Natural killer cell (primary cell): ENCODE measurements around the gene ALDH1L1. TPM values are rescaled to one million over a fixed set of nuclear protein-coding genes. Genes with fewer than 3 reads are reported as not detected.

Experiments used
- ATAC-seq, 3 donors: fragments of 150-1000 bp in 2 of 3; fragments of 200-7000 bp in 1 of 3; cut with Tn5 transposase; 1 replicate in 1 of 3; 2 replicates in 2 of 3; pipeline ENCODE4 v1.10.0; 2021; ENCODE audit warnings: mild to moderate bottlenecking in 2 of 3, moderate library complexity in 2 of 3
- DNase-seq, 2 donors: peaks; one replicate each; pipeline versions ENCODE4 v3.0.0 to v3.0.0-alpha.2; 2013 to 2021; ENCODE audit warnings: mixed read lengths in 1 of 2
- H3K27ac ChIP-seq: one replicate; pipeline ENCODE4 v1.5.1; 2013; ENCODE audit warnings: mild to moderate bottlenecking, low read length
- H3K27me3 ChIP-seq: one replicate; pipeline ENCODE4 v1.6.1; 2013; ENCODE audit warnings: low read length; ENCODE audit not compliant: control insufficient read depth, insufficient read depth
- H3K36me3 ChIP-seq: one replicate; pipeline ENCODE4 v1.6.1; 2013; ENCODE audit warnings: low read length; ENCODE audit not compliant: control insufficient read depth, insufficient read depth
- H3K4me1 ChIP-seq: one replicate; pipeline ENCODE4 v1.6.1; 2013; ENCODE audit warnings: low read length; ENCODE audit not compliant: control insufficient read depth, insufficient read depth
- H3K4me3 ChIP-seq: one replicate; pipeline ENCODE4 v1.5.1; 2013; ENCODE audit warnings: low read length
- H3K9me3 ChIP-seq: one replicate; pipeline ENCODE4 v1.6.1; 2013; ENCODE audit warnings: low read length; ENCODE audit not compliant: control insufficient read depth, insufficient read depth
- H3K27ac Mint-ChIP-seq, 2 donors: one replicate each; pipeline ENCODE4 v1.8.0; 2022; ENCODE audit warnings: mild to moderate bottlenecking in 2 of 2, mixed read lengths in 2 of 2, moderate library complexity in 1 of 2
- H3K27me3 Mint-ChIP-seq, 2 donors: one replicate each; pipeline ENCODE4 v1.8.0; 2022; ENCODE audit warnings: low read depth in 2 of 2, mixed read lengths in 2 of 2
- H3K36me3 Mint-ChIP-seq: one replicate; pipeline ENCODE4 v1.8.0; 2022; ENCODE audit warnings: mixed read lengths
- H3K4me1 Mint-ChIP-seq, 2 donors: one replicate each; pipeline ENCODE4 v1.8.0; 2022; ENCODE audit warnings: mixed read lengths in 2 of 2
- H3K4me3 Mint-ChIP-seq: one replicate; pipeline ENCODE4 v1.8.0; 2022; ENCODE audit warnings: mild to moderate bottlenecking, moderate library complexity, mixed read lengths
- H3K9me3 Mint-ChIP-seq, 2 donors: one replicate each; pipeline ENCODE4 v1.8.0; 2022; ENCODE audit warnings: mixed read lengths in 2 of 2
- WGBS: methylation state at CpG from one replicate; pipeline ENCODE4 v1.1.7; 2013; ENCODE audit warnings: missing lambda C conversion rate; ENCODE audit not compliant: insufficient coverage; 5-methylcytosine and 5-hydroxymethylcytosine counted together
- intact Hi-C: fragments of 100-400 bp; cut with micrococcal nuclease; formaldehyde crosslinking; loops from one replicate; pipeline ENCODE4 v1.14.2; 2022
- total RNA-seq, 4 donors: library from RNA; stranded (reverse); fragments of 120-200 nt in 1 of 4; gene quantifications; one replicate each; pipeline versions ENCODE4 v1.2.3 to v1.2.4, GENCODE V29; 2013 to 2022
- TF ChIP-seq, protein P1 (sequence below): fragments of 200-600 bp; IDR thresholded peaks from one replicate; pipeline ENCODE4 v1.8.0; 2022; ENCODE audit warnings: antibody characterized with exemption

The ALDH1L1 gene
- total RNA-seq, 3 donors from 2014 or later (not counting 1 experiment from before 2014, with no cell fraction given): not detected

DNA sequence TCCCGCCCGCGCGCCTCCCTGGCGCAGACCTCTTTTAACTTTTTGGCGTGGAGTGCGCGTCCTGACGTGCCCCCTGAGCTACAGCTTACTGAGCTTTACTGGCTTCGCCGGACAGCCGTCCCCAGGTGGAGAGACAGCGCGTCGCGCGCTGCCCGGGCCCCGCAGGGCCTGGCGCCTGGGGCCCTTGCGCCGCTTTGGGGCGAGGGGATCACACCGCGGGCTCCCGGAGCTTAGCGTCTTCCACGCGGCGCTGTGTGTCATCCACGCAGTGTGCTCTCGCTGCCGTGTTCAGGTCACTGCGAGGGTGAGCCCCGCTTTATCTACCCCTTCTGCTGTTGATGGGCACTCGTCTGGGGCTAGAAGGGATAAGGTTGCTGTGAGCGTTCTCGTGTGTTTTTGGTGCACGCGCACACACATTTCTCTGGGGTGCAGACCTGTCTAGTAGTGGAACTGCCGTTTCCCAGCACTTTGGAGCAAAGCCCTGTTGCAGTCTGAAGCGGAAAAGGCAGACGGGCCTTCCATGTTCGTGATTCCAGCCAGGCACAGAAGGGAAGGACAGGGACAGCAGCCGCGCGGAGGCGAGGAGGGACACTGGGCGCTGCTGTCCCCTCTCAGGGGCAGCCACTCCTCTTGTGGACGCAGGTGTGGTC lies 33.1 kb upstream of the ALDH1L1 start:
- no peak for DNase-seq
- H3K4me1 Mint-ChIP-seq: peaks cover 0 to 5% of the 10 kb centered on the region in 2 donors
- peaks cover 40 to 70% of the 10 kb centered on the region in 2 donors for H3K27me3 Mint-ChIP-seq
- peaks cover 11% of the 10 kb centered on the region for H3K27me3 ChIP-seq
- no peaks in the 10 kb centered on the region for H3K9me3 Mint-ChIP-seq
- ATAC-seq: no peak
- H3K27ac Mint-ChIP-seq: no peak overlapping the region
- H3K36me3 Mint-ChIP-seq: no peaks in the 10 kb centered on the region
- no peaks in the 10 kb centered on the region for H3K36me3 ChIP-seq
- intact Hi-C loops: no loop called here
- peaks cover 3% of the 10 kb centered on the region for H3K4me1 ChIP-seq
- 14% methylated on average over 50 of the region's 50 CpGs for WGBS
- TF ChIP-seq, protein P1, sequence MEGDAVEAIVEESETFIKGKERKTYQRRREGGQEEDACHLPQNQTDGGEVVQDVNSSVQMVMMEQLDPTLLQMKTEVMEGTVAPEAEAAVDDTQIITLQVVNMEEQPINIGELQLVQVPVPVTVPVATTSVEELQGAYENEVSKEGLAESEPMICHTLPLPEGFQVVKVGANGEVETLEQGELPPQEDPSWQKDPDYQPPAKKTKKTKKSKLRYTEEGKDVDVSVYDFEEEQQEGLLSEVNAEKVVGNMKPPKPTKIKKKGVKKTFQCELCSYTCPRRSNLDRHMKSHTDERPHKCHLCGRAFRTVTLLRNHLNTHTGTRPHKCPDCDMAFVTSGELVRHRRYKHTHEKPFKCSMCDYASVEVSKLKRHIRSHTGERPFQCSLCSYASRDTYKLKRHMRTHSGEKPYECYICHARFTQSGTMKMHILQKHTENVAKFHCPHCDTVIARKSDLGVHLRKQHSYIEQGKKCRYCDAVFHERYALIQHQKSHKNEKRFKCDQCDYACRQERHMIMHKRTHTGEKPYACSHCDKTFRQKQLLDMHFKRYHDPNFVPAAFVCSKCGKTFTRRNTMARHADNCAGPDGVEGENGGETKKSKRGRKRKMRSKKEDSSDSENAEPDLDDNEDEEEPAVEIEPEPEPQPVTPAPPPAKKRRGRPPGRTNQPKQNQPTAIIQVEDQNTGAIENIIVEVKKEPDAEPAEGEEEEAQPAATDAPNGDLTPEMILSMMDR: no peak
- H3K4me3 ChIP-seq: no peak overlapping the region
- no peaks in the 10 kb centered on the region for H3K9me3 ChIP-seq
- H3K27ac ChIP-seq: no peak overlapping the region
- no peak overlapping the region for H3K4me3 Mint-ChIP-seq

DNA sequence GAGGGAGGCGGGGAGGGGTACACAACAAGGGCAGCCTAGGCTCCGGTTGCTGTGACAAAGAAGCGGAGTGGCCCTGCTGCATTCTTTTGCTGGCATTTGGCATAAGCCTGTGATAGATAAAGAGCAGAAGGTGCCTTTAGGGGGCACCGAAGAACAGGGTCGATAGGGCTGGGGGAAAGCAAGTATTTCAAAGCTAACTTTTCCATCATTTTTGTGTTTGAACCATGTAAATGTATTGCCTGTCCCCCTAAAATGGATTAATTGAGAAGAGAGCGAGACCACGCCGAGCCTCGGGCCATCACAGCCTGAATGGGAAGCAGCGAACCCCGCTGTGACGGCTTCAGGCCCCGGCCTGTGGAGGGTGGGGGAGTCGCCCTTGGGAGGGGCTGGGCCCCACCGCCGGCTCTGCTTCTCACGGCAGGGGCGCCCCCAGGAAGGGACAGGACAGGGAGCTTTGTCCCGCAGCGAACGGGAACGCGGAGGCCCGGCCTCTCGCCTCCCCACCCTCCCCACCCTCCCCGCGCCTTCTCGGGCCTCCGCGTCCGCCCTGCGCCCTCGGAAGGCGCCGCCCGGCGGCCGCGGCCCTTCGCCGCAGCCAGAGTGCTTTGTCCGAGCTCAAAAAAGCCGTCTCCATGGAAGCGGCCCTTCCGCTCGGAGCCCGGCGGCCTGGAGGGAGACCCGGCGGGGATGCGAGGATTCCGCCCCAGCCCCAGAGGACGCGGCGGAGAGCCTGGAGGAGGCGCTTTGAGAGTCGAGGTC lies 32.4 kb upstream of the ALDH1L1 start:
- peaks cover 3% of the 10 kb centered on the region for H3K4me1 ChIP-seq
- intact Hi-C loops: no loop called here
- H3K36me3 ChIP-seq: no peaks in the 10 kb centered on the region
- H3K36me3 Mint-ChIP-seq: no peaks in the 10 kb centered on the region
- DNase-seq: no peak
- H3K27ac Mint-ChIP-seq: no peak overlapping the region
- H3K27ac ChIP-seq: no peak overlapping the region
- peaks cover 11% of the 10 kb centered on the region for H3K27me3 ChIP-seq
- WGBS: 2% methylated on average over 57 of the region's 57 CpGs
- ATAC-seq: peak in 1 of 3 donors; percentile 24
- no peaks in the 10 kb centered on the region for H3K9me3 ChIP-seq
- peaks cover 44 to 64% of the 10 kb centered on the region in 2 donors for H3K27me3 Mint-ChIP-seq
- peak overlapping the region; percentile 79 for H3K4me3 Mint-ChIP-seq
- peaks cover 0 to 5% of the 10 kb centered on the region in 2 donors for H3K4me1 Mint-ChIP-seq
- no peak overlapping the region for H3K4me3 ChIP-seq
- TF ChIP-seq, protein P1: no peak
- no peaks in the 10 kb centered on the region for H3K9me3 Mint-ChIP-seq

DNA sequence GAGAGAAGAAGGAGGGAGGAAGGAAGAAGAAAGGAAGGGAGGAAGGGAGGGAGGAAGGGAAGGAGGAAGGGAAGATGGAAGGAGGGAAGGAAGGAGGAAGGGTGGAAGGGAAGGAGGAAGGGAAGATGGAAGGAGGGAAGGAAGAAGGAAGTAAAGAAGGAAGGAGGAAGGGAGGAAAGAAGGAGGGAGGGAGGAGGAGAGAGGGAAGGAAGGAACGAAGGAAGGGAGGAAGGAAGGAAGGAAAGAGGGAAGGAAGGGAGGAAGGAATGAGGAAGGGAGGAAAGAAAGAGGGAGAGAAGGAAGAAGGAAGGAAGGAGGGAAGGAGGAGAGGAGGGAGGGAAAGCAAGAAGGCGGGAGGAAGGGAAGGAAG lies 31.8 kb upstream of the ALDH1L1 start:
- H3K4me1 ChIP-seq: peaks cover 3% of the 10 kb centered on the region
- WGBS: 30% methylated on average over 2 of the region's 2 CpGs
- H3K27me3 Mint-ChIP-seq: peaks cover 44 to 58% of the 10 kb centered on the region in 2 donors

More for the DNA sequence above, 31.8 kb upstream of the ALDH1L1 start:
- Histone ChIP-seq H3K36me3 (no peaks in the 10 kb centered on the region), H3K27ac (no peak overlapping the region), H3K4me3 (no peak overlapping the region), H3K27me3 (peaks cover 11% of the 10 kb centered on the region), H3K9me3 (no peaks in the 10 kb centered on the region)
- DNase-seq (no peak), ATAC-seq (no peak)
- Mint-ChIP-seq H3K36me3 (no peaks in the 10 kb centered on the region), H3K27ac (no peak overlapping the region), H3K4me3 (no peak overlapping the region), H3K4me1 (peaks cover 0 to 5% of the 10 kb centered on the region in 2 donors), H3K9me3 (no peaks in the 10 kb centered on the region)
- TF ChIP-seq, protein P1: no peak
- intact Hi-C loops: no loop called here
